Activated naive CD8-positive, alpha-beta T cell treated with anti-CD3 and anti-CD28 coated beads for 36 hours (primary cell): ENCODE results near the gene DHCR24. TPM values are rescaled to one million over a fixed set of nuclear protein-coding genes. Genes with fewer than 3 reads are reported as not detected.

Experiments
- DNase-seq: peaks from one replicate; pipeline ENCODE4 v3.0.0; 2021
- H3K27ac Mint-ChIP-seq: one replicate; pipeline ENCODE4 v1.8.0; 2022; ENCODE audit warnings: mild to moderate bottlenecking, moderate library complexity, mixed read lengths
- H3K27me3 Mint-ChIP-seq: one replicate; pipeline ENCODE4 v1.8.0; 2022; ENCODE audit warnings: mild to moderate bottlenecking, mixed read lengths
- H3K36me3 Mint-ChIP-seq: one replicate; pipeline ENCODE4 v1.8.0; 2021; ENCODE audit warnings: mild to moderate bottlenecking, mixed read lengths
- H3K4me1 Mint-ChIP-seq: one replicate; pipeline ENCODE4 v1.8.0; 2021; ENCODE audit warnings: mixed read lengths
- H3K4me3 Mint-ChIP-seq: one replicate; pipeline ENCODE4 v1.8.0; 2022; ENCODE audit warnings: mild to moderate bottlenecking, moderate library complexity, mixed read lengths
- H3K9me3 Mint-ChIP-seq: one replicate; pipeline ENCODE4 v1.8.0; 2022; ENCODE audit warnings: mixed read lengths
- total RNA-seq, 2 experiments: library from RNA; stranded (reverse); gene quantifications; one replicate each; pipeline ENCODE4 v1.2.3, GENCODE V29; 2021

The DHCR24 gene
- total RNA-seq, 2 experiments from 2014 or later, result 66.1 to 69.4 TPM

GRCh38 chr1:54879872-54880271, 7.1 kb downstream of the DHCR24 start:
- no peak for DNase-seq
- H3K4me3 Mint-ChIP-seq, result no peak overlapping the region
- H3K27ac Mint-ChIP-seq, result no peak overlapping the region
- no peaks in the 10 kb centered on the region for H3K9me3 Mint-ChIP-seq
- peaks cover 3% of the 10 kb centered on the region for H3K4me1 Mint-ChIP-seq
- peaks cover 59% of the 10 kb centered on the region for H3K36me3 Mint-ChIP-seq
- peaks cover 1% of the 10 kb centered on the region for H3K27me3 Mint-ChIP-seq

GRCh38 chr1:54876814-54877213, 10.2 kb downstream of the DHCR24 start:
- Mint-ChIP-seq H3K4me1 (no peaks in the 10 kb centered on the region), H3K9me3 (no peaks in the 10 kb centered on the region), H3K36me3 (peaks cover 46% of the 10 kb centered on the region), H3K27me3 (no peaks in the 10 kb centered on the region), H3K4me3 (no peak overlapping the region), H3K27ac (no peak overlapping the region)
- DNase-seq, result no peak

- Mint-ChIP-seq H3K27me3 (no peaks in the 10 kb centered on the region), H3K36me3 (peaks cover 36% of the 10 kb centered on the region), H3K4me1 (no peaks in the 10 kb centered on the region), H3K9me3 (no peaks in the 10 kb centered on the region), H3K4me3 (no peak overlapping the region), H3K27ac (no peak overlapping the region)
- DNase-seq, result no peak
Measured at GRCh38 chr1:54875000-54875399, 12.0 kb downstream of the DHCR24 start.

- Mint-ChIP-seq H3K4me1 (no peaks in the 10 kb centered on the region), H3K4me3 (no peak overlapping the region), H3K9me3 (no peaks in the 10 kb centered on the region), H3K36me3 (peaks cover 31% of the 10 kb centered on the region), H3K27me3 (no peaks in the 10 kb centered on the region), H3K27ac (no peak overlapping the region)
- DNase-seq, result no peak
Measured at GRCh38 chr1:54874079-54874830, 12.7 kb downstream of the DHCR24 start.

GRCh38 chr1:54872036-54872331, 15.0 kb downstream of the DHCR24 start:
- Mint-ChIP-seq H3K4me1 (no peaks in the 10 kb centered on the region), H3K4me3 (no peak overlapping the region), H3K9me3 (no peaks in the 10 kb centered on the region), H3K36me3 (peaks cover 30% of the 10 kb centered on the region), H3K27ac (no peak overlapping the region), H3K27me3 (no peaks in the 10 kb centered on the region)
- DNase-seq, result no peak

GRCh38 chr1:54871275-54872035, 15.5 kb downstream of the DHCR24 start:
- DNase-seq, result no peak
- Mint-ChIP-seq H3K27ac (no peak overlapping the region), H3K4me1 (no peaks in the 10 kb centered on the region), H3K9me3 (no peaks in the 10 kb centered on the region), H3K36me3 (peaks cover 25% of the 10 kb centered on the region), H3K4me3 (no peak overlapping the region), H3K27me3 (no peaks in the 10 kb centered on the region)

- no peak overlapping the region for H3K4me3 Mint-ChIP-seq
- no peak for DNase-seq
- H3K4me1 Mint-ChIP-seq, result no peaks in the 10 kb centered on the region
- H3K9me3 Mint-ChIP-seq, result no peaks in the 10 kb centered on the region
- peaks cover 23% of the 10 kb centered on the region for H3K36me3 Mint-ChIP-seq
- no peaks in the 10 kb centered on the region for H3K27me3 Mint-ChIP-seq
- no peak overlapping the region for H3K27ac Mint-ChIP-seq
Measured at GRCh38 chr1:54870869-54871268, 16.1 kb downstream of the DHCR24 start.

GRCh38 chr1:54869173-54869851, 17.7 kb downstream of the DHCR24 start:
- H3K9me3 Mint-ChIP-seq, result no peaks in the 10 kb centered on the region
- DNase-seq, result no peak
- H3K36me3 Mint-ChIP-seq, result peaks cover 13% of the 10 kb centered on the region
- H3K4me1 Mint-ChIP-seq, result no peaks in the 10 kb centered on the region
- no peak overlapping the region for H3K27ac Mint-ChIP-seq
- H3K4me3 Mint-ChIP-seq, result no peak overlapping the region
- H3K27me3 Mint-ChIP-seq, result no peaks in the 10 kb centered on the region

- no peak for DNase-seq
- Mint-ChIP-seq H3K4me3 (no peak overlapping the region), H3K9me3 (no peaks in the 10 kb centered on the region), H3K27me3 (no peaks in the 10 kb centered on the region), H3K4me1 (no peaks in the 10 kb centered on the region), H3K36me3 (peaks cover 20% of the 10 kb centered on the region), H3K27ac (no peak overlapping the region)
Measured at GRCh38 chr1:54867717-54868057, 19.3 kb downstream of the DHCR24 start.

- H3K27ac Mint-ChIP-seq, result no peak overlapping the region
- DNase-seq, result no peak
- peaks cover 20% of the 10 kb centered on the region for H3K36me3 Mint-ChIP-seq
- no peaks in the 10 kb centered on the region for H3K27me3 Mint-ChIP-seq
- no peaks in the 10 kb centered on the region for H3K9me3 Mint-ChIP-seq
- no peaks in the 10 kb centered on the region for H3K4me1 Mint-ChIP-seq
- H3K4me3 Mint-ChIP-seq, result no peak overlapping the region
Measured at GRCh38 chr1:54866801-54867716, 19.9 kb downstream of the DHCR24 start.

GRCh38 chr1:54865238-54866073, 21.5 kb downstream of the DHCR24 start:
- Mint-ChIP-seq H3K36me3 (peaks cover 21% of the 10 kb centered on the region), H3K4me3 (no peak overlapping the region), H3K27ac (no peak overlapping the region), H3K27me3 (no peaks in the 10 kb centered on the region), H3K9me3 (no peaks in the 10 kb centered on the region), H3K4me1 (no peaks in the 10 kb centered on the region)
- no peak for DNase-seq

GRCh38 chr1:54864460-54865208, 22.4 kb downstream of the DHCR24 start:
- Mint-ChIP-seq H3K9me3 (no peaks in the 10 kb centered on the region), H3K4me1 (no peaks in the 10 kb centered on the region), H3K27me3 (no peaks in the 10 kb centered on the region), H3K36me3 (peaks cover 29% of the 10 kb centered on the region), H3K4me3 (no peak overlapping the region), H3K27ac (no peak overlapping the region)
- DNase-seq, result no peak

GRCh38 chr1:54863267-54863665, 23.7 kb downstream of the DHCR24 start:
- Mint-ChIP-seq H3K4me3 (no peak overlapping the region), H3K27me3 (no peaks in the 10 kb centered on the region), H3K4me1 (no peaks in the 10 kb centered on the region), H3K27ac (no peak overlapping the region), H3K36me3 (peaks cover 28% of the 10 kb centered on the region), H3K9me3 (no peaks in the 10 kb centered on the region)
- no peak for DNase-seq
